Stimulated activated CD8-positive, alpha-beta memory T cell treated with anti-CD3 and anti-CD28 coated beads, Interleukin-7, amount 100 ng/mL, for 48 hours (primary cell): ENCODE results near the gene KCNC4.

Experiments
- DNase-seq, 2 donors: peaks; one replicate each; pipeline ENCODE4 v3.0.0-alpha.2; 2020; ENCODE audit warnings: low read depth in 1 of 2; ENCODE audit errors: extremely low read depth in 1 of 2

Gene KCNC4

GRCh38 chr1:110229348-110230001 lies 19.4 kb downstream of the KCNC4 start:
- no peak for DNase-seq

DNA sequence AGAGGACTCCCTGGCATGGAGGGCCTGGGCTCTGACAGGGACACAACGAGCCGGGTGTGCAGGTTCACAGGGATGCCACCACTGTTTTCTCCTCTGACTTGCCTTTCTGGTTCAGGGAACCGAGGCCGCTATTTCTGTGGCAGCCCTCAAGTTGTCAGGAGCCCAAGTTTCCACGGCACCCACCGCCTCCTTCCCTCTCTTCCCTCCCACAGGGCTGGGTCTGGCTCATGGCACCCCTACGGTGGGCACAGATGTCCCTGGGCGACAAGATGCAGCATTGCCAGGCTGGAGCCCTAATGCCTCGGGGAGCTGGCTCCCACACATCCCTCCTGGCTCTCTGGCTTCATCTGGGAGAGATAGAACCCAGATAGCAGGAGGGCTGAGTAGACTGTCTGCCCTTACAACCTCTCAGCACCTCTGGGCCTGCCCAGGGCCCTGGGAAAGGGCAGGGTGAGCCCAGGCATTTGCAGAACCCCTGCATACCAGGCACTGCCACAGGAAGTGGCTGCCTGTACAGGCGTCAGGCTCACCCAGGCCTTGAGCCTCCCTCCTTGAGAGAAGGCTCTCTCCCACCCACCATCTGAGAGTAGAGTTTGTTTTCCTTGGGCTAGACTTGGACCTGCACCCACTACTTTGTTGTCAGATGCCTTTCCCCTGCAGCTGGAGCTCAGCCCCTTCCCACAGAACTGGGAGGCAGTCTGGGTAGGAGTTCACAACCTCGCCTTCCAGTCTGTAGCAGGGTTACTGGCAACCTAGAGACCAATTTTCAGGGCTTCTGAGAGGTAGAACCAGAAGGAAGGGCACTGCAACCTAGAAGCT lies 20.5 kb downstream of the KCNC4 start:
- no peak for DNase-seq

DNA sequence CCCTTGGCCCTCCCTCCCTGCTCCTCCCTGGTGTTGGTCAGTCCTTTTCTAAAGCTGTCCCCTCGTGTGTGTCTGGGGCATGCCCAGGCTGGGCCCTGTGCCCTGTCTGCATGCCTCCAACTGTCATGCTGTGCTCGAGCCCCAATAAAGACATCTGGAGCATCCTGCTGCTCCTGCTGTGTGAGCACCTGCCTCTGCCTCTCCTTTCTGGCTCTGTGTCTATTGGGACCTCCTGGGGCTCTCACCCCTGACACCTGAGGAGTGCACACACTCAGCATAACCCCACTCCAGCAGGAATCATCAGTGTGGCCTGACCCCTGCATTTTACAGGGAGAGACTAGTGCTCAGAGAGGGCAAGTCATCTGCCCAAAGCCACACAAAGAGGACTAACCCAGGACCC lies 23.7 kb downstream of the KCNC4 start:
- DNase-seq, result no peak

GRCh38 chr1:110234691-110235090 lies 24.6 kb downstream of the KCNC4 start:
- DNase-seq, result no peak

GRCh38 chr1:110235181-110235833 lies 25.2 kb downstream of the KCNC4 start:
- DNase-seq, result no peak

DNA sequence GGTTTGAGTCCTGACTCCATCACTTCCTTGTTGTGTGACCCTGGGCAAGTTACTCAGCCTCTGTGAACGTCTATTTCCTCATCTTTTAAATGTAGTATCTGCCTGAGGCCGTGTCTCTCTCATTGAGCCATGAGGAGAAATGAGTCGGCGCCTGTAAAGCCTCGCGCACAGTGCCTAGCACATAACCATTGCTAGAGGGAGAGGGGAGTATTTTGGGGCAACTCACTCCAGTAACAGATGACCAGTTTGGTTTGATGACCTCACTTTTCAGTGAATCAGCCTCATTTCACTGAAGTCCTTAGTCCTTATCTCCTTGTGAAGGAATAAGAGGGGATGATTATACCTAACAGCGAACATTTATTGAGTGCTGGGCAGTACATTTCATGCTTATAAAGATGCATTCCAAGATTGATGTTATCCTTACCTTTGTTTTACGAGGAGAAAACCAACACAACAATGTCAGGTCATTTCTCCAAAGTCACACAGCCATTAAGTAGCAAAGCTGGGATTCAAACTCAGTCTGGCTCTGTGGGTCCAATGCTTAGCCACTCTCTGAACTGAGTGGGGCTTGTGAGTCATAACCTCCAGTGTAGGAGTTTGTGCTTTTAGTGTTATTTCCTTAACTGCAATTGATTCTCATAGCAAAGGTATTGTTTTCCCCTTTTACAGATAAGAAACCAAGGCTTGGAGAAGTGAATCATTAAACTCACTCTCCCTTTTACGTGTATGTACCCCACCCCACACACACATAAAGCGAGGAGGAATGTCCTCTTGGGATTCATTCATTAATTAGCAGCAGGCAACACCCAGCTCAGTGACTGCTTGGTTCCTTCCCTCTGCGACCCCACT lies 25.9 kb downstream of the KCNC4 start:
- peak; percentile 37 to 73 for DNase-seq

- no peak for DNase-seq
These were observed 27.5 kb downstream of the KCNC4 start for GRCh38 chr1:110237386-110238152.

DNA sequence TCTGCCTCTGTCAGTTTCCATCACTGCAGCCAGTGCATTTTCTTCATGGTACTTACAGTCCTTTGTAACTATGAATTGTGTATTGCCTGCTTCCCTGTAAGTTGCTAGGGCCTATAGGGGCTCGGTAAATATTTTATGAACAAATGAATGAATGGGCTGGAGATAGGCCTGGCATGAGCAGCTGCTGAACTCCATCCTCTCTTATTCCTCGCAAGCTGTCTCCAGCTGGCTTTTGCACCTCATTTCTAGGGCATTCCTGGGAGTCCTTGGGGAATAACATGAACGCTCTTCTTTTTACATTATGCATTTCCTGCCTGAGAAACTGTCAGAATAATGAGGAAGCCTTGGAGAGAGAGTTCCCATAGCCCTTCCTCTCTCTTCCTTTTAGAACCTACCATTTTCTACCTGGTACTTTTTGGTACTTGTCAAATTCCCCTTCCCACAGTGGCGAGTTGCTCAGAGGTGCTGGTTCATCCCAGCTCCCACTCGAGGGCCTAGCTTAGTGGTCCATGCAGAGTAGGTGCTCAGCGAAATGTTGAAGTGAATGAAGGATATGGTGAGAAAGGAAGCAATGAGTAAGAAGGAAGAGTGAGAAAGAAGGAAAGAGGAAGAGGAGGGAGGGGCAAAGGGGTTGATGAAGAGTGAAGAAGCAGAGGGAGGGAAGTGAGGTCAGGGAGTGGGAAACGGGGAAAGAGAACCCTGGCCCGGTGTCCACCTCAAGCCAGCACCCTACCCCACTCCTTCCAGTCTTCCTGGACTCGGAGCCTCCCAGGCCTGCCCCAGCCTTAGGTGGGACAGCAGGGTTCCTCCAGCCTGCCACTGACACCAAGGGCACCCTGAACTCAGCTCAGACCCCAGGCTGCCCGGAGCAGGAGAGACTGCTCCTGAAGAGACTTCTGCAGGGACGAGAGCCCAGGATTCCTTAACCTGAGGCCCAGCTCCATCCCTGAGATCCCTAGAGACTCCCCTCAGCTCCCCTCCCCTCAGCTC lies 29.6 kb downstream of the KCNC4 start:
- no peak for DNase-seq

DNA sequence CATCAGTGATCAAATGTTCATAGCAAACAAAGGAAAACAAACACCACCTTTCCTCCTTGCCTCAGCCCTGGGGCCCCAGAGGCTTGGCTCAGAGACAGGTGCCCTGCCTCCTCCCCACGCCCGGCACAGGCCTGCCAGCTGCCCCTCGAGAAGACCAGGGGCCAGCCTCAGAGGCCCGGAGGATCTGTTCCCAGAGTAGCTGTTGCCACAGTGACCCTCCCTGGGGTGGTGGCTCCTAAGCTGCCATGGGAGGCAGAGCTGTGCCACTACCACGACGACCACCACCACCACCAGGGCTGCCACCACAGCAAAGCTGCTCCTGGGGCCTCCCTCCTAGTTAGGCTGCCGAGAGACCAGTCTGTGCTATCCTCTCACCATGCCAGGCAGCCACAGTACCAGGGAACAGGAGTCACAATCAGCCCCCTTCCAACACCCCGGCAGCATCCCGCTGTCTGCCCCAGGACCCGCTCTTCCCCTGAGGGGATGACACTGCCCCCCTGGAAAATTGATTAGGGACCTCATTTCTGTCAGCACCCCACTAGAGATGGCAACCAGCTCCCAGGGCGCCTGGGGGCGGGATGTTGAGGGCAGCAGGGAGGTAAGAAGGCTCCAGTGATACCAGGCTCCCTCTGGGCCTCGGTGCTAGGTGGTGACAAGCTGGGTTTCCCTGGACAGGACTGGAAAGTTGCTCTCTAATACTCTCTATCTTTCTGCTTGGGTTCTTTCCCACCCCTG lies 30.5 kb downstream of the KCNC4 start:
- no peak for DNase-seq

GRCh38 chr1:110241516-110241915 lies 31.4 kb downstream of the KCNC4 start:
- DNase-seq, result no peak

DNA sequence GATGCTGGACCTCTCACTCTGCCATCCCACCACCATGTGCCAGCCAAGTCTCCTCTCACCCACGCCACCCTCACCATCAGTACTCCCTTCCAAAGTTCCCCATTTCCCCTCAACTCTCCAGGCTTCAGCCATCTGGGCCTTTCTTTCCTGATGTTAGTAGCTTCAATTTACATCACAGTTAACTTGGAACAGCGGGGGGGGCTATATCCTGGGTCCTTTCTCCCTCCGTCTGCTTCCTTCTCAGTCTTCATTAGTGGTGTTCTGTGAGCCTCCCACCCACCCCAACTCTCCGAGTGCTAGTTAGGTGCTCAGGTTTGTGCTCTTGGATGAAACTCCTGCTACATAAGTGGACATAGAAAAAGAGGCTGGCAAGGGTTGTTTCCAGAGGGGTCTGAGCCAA lies 31.9 kb downstream of the KCNC4 start:
- no peak for DNase-seq

DNA sequence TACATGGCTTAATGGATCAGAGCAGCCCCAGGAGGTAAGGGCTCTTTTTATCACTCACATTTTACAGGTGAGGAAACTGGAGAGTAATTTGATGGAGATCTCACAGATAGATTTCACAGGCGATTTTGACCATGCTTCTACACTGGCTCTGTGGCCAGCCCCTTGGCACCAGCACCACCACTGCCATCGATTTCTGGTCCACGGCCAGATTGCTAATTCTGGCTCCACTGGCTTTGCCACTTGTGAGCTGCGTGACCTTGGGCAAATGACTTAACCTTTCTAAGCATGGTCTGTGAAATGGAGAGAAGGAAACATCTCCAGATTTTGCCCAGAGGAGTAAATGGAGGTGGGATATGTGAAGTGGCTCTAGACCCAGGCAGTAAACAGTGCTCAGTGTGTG lies 32.6 kb downstream of the KCNC4 start:
- no peak for DNase-seq

GRCh38 chr1:110243146-110243545 lies 33.0 kb downstream of the KCNC4 start:
- DNase-seq, result no peak

- no peak for DNase-seq
These were observed 33.5 kb downstream of the KCNC4 start for GRCh38 chr1:110243574-110243973.

GRCh38 chr1:110245876-110246620 lies 35.9 kb downstream of the KCNC4 start:
- DNase-seq, result no peak

DNA sequence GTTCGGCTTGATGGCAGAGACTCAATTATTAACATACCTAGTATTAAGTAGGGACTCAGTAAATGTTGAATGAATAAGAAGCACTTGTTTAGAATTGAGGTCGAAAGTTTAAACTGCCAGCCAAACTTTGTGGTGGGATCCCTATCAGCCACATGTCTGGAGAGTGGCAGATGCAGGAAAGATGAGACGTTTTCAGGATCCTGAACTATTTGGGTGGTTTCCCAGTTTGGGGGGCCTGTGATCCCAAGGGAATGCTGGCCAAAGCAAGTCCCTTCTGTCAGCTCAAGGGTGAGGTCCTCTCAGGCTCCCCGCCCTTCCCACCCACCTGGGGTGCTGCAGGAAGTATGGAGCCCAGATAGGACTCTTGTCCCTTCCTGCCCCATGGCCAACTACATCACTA lies 38.6 kb downstream of the KCNC4 start:
- no peak for DNase-seq

- no peak for DNase-seq
These were observed 39.1 kb downstream of the KCNC4 start for GRCh38 chr1:110249256-110249655.

DNA sequence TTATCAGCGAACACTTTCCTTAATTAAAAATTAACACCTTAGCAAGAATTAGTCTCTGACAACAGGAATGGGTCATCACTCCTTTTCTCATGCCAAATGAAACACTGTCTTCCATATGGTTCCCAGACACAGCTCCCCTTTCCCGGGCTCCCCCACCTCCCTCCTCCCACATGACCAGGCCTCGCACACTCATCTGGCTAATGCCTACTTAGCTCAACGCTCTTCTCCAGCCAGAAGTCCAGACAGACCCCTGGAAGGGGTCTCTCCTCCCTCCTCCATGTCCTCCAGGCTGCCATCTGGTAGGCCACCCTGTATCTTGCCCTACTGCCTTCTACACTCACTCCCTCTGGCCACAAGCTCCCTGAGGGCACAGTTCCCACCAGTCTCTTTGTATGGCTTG lies 39.9 kb downstream of the KCNC4 start:
- no peak for DNase-seq
